ENCODE data around the gene CTBS. TPM values are rescaled to one million over a fixed set of nuclear protein-coding genes. Genes with fewer than 3 reads are reported as not detected.

Gene CTBS
- total and polyA plus RNA-seq, 2 of the 13 experiments (the other 11 are each of a cell fraction or from before 2014, with no cell fraction given): 4.7 to 12.4 TPM

DNA sequence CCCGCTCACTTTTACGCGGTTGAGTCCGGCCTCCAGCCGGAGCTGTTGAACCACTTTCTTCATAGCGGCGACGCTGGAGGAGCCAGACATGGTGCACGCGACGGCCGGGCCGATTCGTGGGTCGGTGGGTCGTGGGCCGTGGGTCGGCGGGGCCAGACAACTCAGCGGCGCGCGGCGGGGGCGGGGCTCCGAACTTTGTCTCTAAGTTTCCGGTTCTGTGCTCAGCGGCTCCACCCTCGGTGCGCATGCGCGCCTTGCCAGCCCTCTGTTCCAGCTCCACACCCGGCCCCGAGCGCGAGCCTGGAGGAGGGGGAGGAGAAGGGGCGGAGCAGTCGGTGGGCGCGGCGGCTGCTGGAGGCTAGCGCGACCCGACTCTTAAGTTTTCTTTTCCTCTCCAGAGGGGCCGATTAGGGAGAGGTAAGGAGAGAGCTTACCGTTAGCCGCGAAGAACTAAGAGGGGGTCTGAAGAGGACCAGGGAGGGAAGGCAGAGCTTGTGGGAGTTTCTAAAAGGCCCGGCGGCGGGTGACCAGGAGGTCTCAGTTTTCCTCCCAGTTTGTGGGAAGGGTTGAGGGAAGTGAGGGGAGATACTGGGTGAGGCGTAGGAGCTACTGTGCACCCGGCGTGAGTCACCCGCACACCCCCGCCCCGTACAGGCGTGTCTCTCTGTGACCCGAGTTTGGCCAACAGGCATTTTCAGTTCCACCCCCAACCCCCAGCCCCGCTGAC lies 68.1 kb downstream of the CTBS start, which contains the start of the genes GNG5 and SPATA1 (continued):
- TF ChIP-seq HMGXB4 (CRISPR knock-in tag; IDR thresholded peaks at IDR 0.05; ENCODE audit: borderline replicate concordance in 1 of 2, low read depth in 1 of 2) (peak in 1 of 2 experiments; percentile 43; a peak in 2 of 4 replicates), ZGPAT (CRISPR knock-in tag; IDR thresholded peaks at IDR 0.05) (peak; percentile 44; the same call in 1 of the 2 replicates), ZBTB2 (CRISPR knock-in tag; IDR thresholded peaks at IDR 0.05; ENCODE audit: low read depth) (peak; percentile 31; the same call in 1 of the 2 replicates), BCL3 (CRISPR knock-in tag; IDR thresholded peaks at IDR 0.05) (peak; percentile 52; the same call in 1 of the 2 replicates), NFATC3 (CRISPR knock-in tag; IDR thresholded peaks at IDR 0.05) (no peak), PPARG (CRISPR knock-in tag; conservative IDR thresholded peaks at IDR 0.05) (no peak), KDM5A (IDR thresholded peaks at IDR 0.05; ENCODE audit: borderline replicate concordance, low read length) (peak; percentile 56; the same call in 1 of the 2 replicates), ZBED4 (CRISPR knock-in tag; IDR thresholded peaks at IDR 0.05; ENCODE audit: borderline replicate concordance) (peak; percentile 4; the same call in 1 of the 2 replicates), GABPB1 (CRISPR knock-in tag; IDR thresholded peaks at IDR 0.05) (peak; percentile 81), PAX8 (CRISPR knock-in tag; IDR thresholded peaks at IDR 0.05; ENCODE audit: borderline replicate concordance) (no peak)
- TF ChIP-seq, protein P1, sequence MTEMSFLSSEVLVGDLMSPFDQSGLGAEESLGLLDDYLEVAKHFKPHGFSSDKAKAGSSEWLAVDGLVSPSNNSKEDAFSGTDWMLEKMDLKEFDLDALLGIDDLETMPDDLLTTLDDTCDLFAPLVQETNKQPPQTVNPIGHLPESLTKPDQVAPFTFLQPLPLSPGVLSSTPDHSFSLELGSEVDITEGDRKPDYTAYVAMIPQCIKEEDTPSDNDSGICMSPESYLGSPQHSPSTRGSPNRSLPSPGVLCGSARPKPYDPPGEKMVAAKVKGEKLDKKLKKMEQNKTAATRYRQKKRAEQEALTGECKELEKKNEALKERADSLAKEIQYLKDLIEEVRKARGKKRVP (CRISPR knock-in tag; IDR thresholded peaks at IDR 0.05): peak in 1 of 2 experiments; percentile 47; a peak in 1 of 4 replicates

Data from HepG2 (cell line).